GM21390 (cell line): Measurements from ENCODE around the gene UGT3A2.

Experiments used
- ATAC-seq: cut with Tn5 transposase; IDR thresholded peaks from one replicate; pipeline ENCODE4 v1.9.1; 2021; ENCODE audit not compliant: unreplicated experiment

Gene UGT3A2

DNA sequence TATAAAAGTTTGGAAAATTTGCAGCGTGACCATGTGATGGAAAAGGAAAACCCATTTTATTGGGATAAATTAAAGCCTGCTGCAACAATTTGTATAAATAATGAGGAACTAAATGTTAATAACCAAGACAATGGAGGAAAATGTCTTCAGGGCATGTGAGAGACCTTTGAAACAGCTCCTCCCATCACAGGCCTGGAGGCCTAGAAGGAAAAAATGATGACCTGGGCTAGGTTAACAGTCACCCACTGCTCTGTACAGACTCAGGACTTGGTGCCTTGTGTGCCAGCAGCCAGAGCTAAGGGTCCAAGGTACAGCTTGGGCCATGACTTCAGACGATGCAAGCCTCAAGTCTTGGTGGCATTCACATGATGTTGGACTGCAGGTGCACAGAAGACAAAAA is 53.5 kb downstream of the UGT3A2 start:
- no peak for ATAC-seq

DNA sequence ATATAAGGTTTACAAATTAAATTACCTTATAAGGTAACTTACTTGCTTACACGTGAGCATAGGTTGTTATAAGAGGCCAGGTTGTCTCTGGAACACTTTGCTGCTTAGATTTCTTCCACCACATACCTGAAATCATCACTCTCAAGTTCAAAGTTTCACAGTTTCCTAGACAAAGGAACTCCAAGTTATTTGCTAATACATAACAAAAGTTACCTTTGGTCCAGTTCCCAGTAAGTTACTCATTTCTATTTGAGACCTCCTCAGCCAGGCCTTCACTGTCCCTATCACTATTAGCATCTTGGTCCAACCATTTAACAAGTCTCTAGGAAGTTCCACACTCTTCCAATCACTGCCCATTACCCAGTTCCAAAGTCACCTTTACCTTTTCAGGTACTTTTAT is 57.0 kb downstream of the UGT3A2 start:
- ATAC-seq = no peak

DNA sequence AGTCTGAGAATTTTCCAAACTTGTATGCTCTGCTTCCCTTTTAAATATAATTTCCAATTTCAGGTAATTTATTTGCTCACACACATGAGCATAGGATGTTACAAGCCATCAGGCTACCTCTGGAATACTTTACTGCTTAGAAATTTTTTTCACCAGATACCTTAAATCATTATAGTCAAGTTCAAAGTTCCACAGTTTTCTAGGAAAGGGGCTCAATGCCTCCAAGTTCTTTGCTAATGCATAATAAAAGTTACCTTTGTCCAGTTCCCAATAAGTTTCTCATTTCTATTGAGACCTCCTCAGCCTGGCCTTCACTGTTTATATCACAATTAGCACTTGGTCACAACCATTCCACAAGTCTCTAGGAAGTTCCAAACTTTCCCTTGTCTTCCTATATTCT is 59.3 kb downstream of the UGT3A2 start:
- ATAC-seq = no peak

DNA sequence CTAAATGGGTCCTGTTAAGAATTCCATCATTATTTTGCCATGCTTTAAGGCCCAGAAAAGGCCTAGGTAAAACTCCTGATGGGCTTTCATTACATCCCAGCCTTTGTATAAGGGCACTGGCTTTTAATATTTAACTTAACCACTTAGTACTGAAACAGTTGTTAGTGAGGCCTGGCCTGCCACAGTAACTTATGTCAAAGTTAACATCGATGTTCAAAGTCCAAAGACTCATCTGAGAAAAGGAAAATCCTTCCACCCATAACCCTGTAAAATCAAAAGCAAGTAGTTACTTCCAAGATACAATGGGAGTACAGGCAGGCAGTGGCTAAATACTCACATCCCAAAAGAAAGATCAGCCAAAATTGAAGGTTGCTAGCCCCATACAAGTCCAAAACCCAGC is 60.5 kb downstream of the UGT3A2 start:
- ATAC-seq = no peak

DNA sequence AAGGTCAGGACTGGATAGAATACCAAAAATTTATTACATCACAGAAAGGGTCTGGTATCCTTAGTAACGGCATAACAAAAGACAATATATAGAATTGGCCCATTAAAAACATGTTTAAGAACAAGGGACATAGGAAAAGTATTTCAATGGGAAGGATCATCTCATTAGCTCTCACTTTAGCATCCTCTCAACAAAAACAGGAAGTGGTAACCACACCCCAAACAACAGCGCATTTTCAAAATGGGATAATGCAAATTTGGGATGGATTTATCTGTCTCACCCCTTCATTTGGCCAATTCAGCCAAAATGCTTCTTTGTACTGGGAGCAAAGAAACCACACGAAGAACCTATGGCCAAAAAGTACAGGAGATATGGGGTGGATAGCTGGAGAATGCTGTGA is 65.7 kb downstream of the UGT3A2 start:
- ATAC-seq = no peak

DNA sequence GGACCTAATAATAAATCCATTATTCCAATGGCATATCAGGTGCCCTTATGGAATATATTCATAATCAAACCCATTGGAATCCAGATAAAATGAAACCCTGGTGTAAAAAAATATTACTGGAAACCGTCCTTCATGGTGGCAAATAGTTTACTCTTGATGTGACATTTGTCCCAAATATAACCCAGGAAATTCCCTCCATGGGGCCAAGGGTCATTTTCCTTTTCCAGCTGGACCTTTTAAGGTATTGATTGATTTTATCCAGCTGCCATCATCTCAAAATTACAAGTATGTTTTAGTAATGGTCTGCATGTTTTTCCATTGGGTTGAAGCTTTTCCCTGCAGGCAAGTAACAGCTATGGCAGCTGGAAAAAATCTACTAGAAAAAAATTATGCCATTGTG is 67.1 kb downstream of the UGT3A2 start:
- no peak for ATAC-seq

DNA sequence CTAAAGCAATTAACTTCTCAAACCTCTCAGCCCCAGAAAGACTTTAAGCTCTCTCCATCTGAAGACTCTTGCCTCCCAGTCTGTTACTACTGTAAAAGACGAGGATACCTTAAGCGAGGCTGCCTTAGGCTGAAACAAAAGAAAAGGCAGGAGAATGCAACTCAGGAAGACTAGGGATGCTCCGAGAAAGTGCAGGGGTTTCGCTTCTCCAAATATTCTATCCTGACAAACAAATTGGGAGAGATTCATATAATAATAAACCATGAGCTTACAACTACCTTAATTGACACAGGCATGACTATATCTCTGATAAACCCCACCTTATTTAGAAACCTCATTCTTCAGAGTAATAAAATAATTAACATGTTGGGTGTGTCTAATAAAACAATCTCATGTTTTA is 70.6 kb downstream of the UGT3A2 start:
- no peak for ATAC-seq

DNA sequence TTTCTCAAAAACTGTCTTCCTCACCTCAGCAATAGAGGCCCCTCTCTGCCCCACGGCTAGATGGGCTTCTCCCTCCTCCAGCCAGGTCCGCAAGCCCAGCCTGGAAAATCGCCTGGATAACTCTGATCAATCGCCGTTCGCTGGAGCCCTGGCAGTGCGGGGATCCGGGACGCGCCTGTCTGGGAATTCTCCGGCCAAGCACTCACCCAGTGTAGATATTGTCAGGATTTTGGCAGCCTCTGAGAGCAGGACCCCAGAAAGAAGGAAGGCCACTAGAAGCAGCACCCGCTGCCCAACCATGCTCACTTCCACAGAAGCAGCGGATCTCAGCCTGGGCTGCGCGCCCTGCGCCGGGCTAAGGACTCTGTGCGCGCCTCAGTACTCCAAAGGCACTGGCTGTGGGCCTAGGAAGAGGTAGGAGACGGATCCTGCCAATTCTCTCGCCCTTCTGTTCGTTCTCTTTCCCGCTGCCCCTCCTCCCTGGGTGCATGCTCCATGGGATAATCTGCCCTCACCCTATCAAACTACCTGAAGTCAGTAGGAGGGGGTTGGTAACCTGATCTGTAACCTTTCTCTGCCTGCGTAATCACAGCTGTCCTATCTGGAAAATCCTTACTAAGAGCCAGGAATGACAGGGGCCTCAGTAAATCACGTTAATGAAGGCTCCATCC is 75.6 kb downstream of the UGT3A2 start, which contains the start of gene UGT3A1:
UGT3A1 (minus strand) TSS at position 450 of the 671 bp plus-strand sequence; CDS start at position 300, 150 bp downstream.
- ATAC-seq = no peak

DNA sequence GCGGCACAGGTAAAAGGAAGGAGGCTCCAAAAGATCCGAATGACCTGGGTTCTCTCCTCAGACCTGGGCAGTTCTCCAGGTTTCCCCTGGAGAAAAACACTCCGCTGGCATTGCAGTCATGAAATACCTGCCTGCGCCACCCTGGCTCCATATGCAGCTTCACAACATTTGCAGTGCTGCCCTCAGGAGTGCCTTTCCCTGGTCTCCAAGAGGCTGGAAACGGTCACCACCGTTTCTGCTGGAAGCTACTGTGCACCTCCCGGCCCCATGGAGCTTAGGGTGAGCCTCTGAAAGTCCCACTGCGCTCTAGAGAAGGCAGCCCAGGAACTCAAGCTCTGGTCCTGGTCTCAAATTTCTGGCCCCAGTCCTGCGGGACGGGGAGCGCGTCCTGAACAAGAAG is 76.2 kb downstream of the UGT3A2 start:
- ATAC-seq = no peak

DNA sequence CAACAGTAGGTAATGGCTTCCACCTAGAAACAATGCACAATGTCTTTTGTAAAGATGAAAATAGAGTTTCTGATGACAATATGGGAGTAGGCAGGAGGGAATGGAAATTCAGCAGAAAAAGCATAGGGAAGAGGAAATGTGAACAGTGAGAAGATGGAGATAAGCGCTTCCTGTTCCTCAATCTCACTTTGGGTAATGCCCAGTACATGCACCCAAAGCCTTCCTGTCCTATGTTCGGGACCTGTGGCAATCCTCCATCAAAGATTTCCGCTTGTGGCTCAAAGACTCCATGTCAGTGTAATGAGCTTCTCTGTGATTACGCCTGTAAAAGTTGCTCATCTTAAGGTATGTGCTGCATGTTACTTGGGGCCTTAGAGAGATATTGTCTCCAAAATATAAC is 78.2 kb downstream of the UGT3A2 start:
- no peak for ATAC-seq

DNA sequence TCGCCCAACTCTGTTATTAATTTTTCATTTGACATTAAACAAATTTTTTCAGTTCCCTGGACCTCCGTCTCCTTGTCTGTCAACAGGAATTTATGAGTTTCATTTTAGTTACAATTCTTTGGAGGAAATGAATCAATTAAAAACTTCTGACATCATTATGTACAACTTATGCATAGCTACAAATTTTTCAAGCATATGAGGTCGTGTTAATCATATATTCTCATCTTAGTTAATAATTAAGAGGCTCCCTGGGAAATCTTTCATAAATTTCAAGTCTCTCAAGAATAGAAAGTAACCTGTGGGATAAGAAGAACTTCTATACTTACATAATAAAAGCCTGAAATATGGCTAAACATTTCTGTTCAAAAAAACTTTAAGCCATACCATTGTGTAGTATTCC is 78.9 kb downstream of the UGT3A2 start:
- no peak for ATAC-seq
